LNCAP (cell line): ENCODE data around the gene KIRREL3.

ENCODE experiments used
- CTCF ChIP-seq: fragments of 450-650 bp; IDR thresholded peaks from 2 replicates; pipeline ENCODE4 v1.5.1; 2017; ENCODE audit warnings: mild to moderate bottlenecking

The KIRREL3 gene

GRCh38 chr11:126464796-126465195 is 535.8 kb downstream of the KIRREL3 start:
- TF ChIP-seq CTCF = no peak

- no peak for TF ChIP-seq CTCF
Measured at GRCh38 chr11:126462422-126462821, 538.1 kb downstream of the KIRREL3 start.

GRCh38 chr11:126461996-126462395 is 538.6 kb downstream of the KIRREL3 start:
- no peak for TF ChIP-seq CTCF

GRCh38 chr11:126461096-126461440 is 539.5 kb downstream of the KIRREL3 start:
- TF ChIP-seq CTCF = no peak

GRCh38 chr11:126460417-126461095 is 540.0 kb downstream of the KIRREL3 start:
- no peak for TF ChIP-seq CTCF

GRCh38 chr11:126459691-126460281 is 540.8 kb downstream of the KIRREL3 start:
- no peak for TF ChIP-seq CTCF

- no peak for TF ChIP-seq CTCF
Measured at GRCh38 chr11:126457817-126458216, 542.8 kb downstream of the KIRREL3 start.
